HG03342 (cell line): ENCODE results near the gene PERM1.
"Not testable (repeated sequence)": the region's sequence is repeated elsewhere in the genome, so short reads cannot be mapped to it uniquely, and the experiment has no call there.

Experiments
- ATAC-seq: cut with Tn5 transposase; IDR thresholded peaks from one replicate; pipeline ENCODE4 v1.9.1; 2021; ENCODE audit warnings: mild to moderate bottlenecking, moderate library complexity; ENCODE audit not compliant: unreplicated experiment

Gene PERM1, protein sequence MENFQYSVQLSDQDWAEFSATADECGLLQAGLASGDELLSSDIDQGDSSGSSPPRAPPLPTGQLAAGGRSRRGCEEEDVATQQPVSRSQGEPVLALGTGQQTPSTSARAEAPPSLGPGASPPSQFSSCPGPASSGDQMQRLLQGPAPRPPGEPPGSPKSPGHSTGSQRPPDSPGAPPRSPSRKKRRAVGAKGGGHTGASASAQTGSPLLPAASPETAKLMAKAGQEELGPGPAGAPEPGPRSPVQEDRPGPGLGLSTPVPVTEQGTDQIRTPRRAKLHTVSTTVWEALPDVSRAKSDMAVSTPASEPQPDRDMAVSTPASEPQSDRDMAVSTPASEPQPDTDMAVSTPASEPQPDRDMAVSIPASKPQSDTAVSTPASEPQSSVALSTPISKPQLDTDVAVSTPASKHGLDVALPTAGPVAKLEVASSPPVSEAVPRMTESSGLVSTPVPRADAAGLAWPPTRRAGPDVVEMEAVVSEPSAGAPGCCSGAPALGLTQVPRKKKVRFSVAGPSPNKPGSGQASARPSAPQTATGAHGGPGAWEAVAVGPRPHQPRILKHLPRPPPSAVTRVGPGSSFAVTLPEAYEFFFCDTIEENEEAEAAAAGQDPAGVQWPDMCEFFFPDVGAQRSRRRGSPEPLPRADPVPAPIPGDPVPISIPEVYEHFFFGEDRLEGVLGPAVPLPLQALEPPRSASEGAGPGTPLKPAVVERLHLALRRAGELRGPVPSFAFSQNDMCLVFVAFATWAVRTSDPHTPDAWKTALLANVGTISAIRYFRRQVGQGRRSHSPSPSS

DNA sequence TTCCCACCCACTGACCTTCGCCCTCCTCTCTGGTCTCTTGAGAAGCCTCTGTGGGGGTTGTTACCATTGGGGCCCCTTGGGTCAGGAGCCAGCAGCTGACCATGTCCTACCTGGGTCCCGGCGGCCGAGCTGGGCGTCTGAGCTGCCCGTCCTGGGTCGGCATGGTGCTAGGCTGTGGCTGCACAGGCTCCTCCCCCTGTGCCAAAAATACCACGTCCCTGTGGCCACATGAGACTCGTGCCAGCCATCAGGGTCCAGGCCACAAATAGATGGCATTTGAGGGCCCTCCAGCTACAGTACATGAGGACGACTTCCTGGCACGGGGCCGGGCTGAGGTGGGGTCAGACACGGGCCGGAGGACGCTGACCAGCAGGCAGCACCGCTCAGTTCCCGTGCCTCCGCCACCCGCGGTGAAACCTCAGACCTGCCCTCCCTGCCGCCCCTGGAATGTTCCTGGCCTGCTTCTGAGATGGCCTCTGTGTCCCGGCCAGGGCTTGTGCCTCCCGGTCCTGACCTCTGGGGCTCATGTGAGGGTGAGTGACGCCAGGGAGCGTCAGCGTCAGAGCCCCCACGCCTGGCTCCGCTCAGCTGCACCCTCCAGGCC, at the start of gene PERM1:
TSS of gene PERM1 (minus strand) at position 139 of the 604 bp plus-strand sequence. CDS start 1,064 bp downstream, outside the sequence.
- ATAC-seq = no peak

DNA sequence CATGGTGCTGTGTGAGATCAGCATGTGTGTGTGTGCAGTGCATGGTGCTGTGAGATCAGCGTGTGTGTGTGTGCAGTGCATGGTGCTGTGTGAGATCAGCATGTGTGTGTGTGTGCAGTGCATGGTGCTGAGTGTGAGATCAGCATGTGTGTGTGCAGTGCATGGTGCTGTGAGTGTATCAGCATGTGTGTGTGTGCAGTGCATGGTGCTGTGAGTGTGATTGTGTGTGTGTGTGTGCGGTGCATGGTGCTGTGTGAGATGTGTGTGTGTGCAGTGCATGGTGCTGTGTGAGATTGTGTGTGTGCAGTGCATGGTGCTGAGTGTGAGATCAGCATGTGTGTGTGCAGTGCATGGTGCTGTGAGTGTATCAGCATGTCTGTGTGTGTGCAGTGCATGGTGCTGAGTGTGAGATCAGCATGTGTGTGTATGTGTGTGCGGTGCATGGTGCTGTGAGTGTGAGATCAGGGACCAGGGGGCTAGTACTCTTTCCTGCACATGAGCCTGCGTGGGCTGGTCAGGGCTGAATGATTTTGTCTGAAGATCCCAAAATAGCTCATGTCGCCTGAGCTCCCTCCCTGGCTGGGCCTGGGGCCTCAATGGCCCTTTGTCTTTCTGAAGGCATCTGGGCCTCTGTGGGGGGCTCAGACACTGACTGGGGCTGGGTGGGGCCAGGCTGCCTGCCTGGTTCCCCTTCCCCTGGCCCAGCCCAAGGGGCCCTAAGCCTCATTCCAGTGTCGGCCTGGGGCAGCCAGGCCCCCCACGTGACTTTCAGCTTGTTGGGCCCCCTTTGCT, 49.2 kb upstream of the PERM1 start:
- not testable (repeated sequence) for ATAC-seq

DNA sequence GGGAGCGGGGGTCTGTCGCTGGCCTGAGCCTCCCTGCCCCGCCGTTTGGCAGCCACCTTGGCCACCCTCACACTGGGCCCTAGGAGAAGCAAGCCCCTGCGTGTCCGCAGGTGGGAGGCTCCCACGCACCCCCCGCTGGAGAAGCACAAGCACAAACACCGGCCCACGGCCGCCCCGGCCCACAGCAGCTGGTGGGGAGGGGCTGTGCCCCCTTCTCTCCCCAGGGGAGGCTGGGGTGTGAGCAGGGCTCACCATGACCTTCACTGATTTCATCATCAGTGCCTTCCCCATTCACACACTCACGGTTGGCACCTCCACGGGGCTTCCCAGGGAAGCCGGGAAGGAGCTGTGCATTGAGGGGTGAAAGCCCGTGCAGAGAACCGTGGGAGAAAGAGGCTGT, 45.9 kb upstream of the PERM1 start:
- no peak for ATAC-seq

DNA sequence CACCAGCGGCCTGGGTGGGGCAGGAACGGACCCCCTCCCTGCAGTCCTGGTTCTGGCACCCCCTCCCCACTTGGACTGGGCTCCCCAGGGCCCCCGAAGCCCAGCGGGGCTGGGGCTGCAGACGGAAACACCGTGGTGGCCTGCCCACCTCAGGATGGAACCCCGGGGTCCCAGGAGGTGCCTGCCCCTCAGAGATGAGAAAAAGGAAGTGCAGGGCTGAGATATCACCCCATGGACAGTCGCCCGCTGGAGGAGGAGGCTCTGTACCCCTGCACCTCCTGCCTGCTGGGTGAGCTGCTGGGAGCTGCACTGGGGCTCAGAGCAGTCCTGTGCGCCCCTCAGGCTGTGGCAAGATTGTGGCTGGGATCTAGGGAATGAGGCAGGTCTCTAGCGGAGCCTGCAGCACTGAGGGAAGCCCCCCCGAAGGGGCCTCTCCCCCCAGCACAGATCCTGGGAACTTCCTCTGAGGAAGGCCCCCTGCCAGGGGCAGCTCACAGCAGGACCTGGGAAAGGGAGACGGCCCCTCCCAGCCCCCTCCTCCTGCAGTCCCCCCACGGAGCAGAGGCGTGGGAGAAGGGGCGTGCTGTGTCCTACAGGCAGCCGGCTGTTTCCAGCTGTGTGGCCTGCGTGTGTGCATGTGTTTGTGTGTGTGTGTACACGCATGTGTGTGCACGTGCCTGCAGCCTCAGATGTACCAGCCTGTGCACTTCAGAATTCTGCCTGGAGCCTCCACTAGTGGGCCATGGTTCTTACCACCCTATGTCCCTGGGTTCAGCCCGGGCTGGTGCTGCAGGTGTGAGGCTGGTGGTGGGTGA, 44.9 kb upstream of the PERM1 start:
- ATAC-seq = no peak

DNA sequence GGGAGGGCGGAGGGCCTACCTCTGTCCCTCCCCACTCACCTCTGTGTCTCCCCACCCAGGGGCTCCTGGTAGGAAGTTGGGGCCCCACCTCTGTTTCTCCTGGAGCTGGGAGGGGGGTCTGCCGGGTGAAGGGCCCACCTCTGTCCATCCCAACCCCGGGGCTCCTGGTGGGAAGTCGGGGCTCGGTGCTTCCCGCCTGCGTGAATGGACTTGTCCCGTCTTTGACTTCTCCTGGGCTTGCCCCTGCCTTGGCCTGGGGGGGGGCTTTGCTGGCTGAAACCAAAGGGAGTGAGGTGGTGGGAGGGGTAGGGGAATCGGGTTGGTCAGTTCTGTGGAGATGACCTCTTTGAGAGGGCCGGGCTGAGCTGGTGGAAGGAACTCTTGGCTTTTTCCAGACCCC, 43.8 kb upstream of the PERM1 start:
- no peak for ATAC-seq

DNA sequence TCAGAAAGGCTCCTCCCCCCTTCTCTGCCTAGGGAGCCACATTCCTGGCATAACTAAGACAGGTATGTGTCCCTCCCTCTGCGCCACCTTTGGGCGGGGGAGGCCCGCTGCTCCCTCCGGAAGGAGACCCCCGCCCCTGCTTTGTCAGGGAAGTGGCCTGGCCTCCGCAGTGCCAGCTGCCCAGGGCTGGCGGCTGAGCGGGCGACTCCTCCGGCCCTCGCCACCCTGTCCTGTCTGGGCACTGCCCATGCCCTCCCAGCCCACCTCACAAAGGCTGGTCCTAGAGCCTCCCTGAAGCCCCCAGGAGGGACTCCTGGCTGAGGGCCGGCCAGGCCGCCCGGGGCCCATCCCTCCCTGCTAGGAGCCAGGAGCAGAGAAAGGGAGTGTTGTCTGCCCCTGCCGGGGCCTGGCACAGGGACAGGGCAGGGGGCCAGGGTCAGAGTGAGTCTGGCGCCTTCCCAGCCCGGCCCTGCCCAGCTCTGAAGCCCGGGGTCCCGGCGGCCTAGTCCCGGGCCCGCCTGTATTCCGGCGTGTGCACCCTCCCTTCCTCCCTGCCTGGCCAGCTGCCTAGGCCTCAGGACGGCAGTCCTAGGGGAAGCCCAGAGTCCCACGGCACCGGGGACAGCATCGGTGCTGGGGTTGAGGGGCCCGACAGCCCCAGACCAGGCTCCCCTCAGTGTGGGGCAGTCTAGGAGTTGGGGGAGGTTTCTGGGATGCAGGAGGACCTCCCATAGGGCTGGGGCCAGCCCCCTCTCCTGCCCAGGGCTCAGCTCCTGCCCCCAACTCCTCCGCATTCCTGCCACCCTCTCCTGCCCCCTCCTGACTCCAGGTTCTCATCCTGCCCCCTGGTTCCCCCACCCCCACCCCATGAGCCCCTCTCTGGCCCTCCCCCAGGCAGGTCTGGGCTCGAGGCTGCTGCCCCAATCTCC, 43.1 kb upstream of the PERM1 start:
- ATAC-seq = no peak

DNA sequence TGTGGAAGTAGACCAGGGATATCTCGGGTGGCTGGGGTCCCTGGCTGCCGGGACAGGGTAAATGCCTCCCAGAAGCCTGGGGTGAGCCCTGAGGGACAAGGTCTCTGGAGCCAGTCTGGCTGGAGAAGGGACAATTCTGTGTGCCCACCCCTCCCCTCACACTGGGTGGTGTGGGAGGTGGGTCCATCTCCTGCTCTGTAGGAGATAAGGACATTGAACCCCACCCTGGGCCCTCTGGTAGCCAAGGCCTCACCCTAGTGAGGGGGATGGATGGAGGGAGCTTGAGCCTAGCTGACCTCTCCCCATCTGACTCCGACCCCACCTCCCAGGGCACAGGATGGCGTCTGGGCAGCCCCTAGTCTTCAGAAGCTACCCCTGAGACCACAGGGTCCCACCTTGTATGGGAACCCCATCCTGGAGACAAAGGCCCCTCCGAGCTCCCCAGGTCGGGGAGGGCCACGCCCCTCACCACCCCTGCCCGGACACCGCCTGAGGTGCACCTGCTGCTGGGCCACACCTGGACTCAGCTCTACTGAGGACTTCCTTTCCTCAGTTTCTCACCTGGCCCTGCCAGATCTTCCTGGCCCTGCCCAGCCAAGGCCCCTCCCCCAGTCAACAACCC, 42.4 kb upstream of the PERM1 start:
- ATAC-seq = no peak

DNA sequence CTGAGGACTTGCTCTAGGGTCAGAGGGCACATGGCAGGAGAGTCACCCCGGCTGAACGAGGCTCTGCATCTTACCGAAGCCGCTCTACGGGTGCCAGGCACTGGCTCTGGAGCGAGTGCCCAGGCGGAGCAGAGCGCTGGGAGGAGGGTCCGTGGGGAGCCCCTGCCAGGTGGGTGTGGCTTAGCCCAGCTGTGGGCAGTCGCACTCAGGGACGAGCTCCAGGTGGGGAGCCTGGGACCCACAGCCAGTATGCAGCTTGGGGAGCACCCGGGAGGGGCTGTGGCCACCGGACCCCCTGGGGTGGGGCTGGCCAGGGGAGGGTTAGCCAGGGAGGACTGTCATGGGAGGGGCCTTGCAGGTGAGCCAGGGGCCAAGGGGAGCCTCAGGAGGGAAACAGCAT, 41.8 kb upstream of the PERM1 start:
- ATAC-seq = no peak

DNA sequence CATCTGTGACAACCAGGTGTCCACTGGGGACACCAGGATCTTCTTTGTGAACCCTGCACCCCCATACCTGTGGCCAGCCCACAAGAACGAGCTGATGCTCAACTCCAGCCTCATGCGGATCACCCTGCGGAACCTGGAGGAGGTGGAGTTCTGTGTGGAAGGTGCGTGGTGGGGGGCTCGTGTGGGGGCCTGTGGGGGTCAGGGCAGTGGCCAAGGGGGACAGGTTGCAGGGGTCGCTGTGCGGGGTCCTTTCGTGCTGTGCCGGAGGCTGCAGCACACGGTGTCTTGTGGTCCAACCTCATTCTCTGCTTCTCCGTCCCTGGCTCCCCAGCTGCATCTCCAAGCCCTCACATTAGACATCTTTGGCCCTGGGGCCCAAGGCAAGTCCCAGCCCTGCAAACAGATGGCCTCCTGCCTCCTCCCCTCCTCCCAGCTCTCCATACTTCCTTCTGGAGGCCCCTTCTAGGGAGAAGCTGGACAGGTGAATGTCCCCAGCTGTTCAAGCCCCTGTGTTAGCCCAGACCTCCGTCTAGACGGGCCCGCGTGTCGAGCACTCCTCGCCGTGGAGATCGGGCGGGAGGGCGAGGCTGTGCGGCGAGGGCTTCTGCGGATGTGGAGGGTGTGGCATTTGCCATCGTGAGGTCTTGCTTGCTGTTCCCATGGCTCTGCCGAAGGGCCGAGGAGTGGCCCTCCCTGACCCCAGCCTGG, 40.6 kb upstream of the PERM1 start:
- ATAC-seq = no peak

DNA sequence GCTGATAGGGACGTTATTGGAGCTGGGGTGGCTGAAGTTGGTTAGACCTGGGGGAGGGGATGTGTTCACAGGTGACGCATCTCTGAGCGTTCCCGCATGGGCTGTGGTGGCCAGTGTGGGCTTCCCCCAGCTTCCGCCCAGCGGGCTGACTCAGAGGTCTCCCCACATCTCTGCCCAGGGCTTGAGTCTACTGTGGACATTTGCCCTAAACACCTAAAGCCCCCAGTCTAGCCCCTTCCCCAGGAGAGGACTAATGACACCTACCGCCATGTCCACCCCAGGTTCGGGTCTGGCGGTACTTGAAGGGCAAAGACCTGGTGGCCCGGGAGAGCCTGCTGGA, 40.0 kb upstream of the PERM1 start:
- no peak for ATAC-seq

DNA sequence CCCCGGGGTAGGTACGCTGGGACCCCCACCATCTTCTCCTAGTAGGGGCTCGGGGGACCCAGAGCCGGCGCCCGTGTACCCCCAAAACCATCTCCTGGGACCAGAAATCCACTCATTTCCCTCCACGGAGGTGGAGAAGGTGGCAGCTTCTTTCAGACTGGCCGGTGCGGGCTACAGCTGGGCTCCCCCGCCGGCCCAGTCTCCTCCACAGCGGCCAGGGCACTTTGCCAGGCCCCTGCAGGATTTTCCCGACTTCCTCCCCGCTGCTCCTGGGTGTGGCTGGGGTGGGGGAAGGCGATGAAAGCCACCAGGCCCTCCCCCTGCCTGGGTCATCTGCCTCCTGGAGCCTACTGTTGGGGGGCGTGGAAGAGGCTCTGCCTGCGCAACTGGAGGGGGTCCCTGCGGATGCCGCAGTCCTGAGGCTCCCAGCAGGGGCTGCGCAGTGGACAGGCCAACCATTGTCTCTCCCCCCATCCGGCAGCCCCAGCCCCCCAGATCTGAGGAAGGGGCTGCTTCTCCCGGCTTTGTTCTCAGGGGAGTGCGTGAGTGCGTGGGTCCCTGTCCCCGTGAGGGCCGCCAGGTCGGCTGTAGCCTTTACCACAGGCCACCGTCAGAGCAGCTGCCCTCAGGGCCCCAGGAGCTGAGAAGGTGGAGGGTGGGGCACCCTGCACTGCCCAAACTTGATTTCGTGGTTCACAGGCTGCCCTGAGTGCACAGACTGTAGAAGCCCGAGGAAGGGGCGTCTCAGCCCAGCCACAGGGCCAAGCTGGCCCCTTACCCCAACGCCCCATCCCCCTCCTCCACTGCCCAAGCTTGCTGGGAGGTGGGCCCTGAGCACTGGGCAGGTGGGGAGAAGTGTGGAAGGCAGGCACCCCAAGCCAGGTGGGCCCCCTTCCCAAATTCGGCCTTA, 39.4 kb upstream of the PERM1 start:
- no peak for ATAC-seq

DNA sequence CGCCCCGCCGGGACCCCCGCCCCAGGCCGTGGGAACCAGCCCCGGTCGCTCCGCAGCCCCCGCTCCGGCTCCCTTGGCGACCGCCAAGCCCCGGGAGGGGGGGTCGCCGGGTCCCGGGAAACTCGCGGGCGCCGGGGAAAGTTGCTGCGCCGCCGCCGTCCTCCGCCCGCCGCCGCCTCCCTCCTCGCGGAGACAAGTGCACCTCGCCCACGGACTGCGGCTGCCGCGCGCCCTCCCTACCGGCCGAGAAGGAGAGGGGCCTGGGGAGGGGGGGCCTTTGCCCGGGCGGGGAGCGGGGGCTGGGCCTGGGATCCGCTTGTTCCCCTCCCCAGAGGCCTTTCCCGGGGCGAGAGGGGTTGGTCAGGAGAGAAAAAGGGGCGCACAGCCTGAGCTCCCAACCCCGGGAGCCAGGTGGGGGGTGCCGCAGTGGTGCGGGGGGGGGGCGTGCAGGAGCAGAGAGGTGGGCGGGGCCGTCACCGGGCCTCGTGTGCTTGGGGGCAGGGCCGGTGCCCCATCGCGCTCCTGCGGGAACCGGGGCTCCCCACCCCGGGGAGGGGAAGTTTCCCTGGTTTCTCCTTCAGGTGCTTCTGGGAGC, 38.6 kb upstream of the PERM1 start:
- ATAC-seq = peak; percentile 3

DNA sequence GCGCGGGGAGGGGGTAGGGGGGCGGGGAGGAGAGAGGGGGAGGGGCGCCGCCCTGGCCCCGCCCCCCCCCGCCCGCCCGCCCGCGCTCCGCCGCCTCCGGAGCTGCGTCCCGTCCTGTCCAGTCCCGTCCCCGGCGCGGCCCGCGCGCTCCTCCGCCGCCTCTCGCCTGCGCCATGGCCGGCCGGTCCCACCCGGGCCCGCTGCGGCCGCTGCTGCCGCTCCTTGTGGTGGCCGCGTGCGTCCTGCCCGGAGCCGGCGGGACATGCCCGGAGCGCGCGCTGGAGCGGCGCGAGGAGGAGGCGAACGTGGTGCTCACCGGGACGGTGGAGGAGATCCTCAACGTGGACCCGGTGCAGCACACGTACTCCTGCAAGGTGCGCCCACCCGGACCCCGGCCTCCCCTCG, 38.1 kb upstream of the PERM1 start, which contains the start of gene AGRN:
TSS of gene AGRN (plus strand) at position 121 of the 405 bp plus-strand sequence. CDS start at position 174, 53 bp downstream.
- ATAC-seq = peak; percentile 21

DNA sequence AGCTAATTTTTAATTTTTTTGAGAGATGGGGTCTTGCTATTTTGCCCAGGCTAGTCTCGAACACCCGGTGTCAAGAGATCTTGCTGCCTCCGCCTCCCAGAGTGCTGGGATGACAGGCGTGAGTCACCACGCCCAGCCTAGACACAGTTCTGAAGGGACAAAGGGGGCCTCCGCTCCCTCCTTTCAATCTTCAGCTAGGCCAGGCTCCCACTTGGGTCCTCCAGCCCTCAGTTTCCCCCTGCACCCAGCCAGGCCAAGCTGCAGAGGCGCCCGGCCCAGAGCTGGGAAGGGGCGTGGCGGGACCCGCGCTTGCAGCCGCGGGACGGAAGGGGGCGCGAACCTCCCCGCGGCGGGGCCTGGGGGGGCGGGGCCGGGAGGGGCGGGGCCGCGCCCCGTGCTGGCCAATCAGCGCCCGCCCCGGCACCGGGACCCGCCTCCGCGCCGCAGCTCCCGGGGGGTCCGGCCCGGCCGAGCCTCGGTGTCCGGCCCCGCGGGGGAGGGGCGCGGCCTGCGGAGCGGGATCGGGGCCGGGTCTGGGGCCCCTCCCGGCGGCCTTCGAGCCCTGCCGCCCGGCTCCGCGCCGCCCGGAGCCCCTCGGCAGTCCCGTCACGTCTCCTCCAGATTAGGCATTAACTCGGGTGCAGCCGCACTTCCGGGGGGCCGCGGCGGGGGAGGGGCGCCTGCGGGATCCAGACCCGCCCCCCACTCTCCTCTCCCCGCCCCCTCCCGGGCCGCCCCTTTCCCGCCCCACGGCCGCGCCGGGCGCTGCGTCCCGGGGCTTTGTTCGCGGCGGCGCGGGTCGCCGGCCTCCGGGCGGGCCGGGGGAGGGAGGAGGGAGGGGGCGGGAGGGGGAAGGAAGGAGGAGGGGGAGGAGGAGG, 37.5 kb upstream of the PERM1 start:
- peak; percentile 59 for ATAC-seq

DNA sequence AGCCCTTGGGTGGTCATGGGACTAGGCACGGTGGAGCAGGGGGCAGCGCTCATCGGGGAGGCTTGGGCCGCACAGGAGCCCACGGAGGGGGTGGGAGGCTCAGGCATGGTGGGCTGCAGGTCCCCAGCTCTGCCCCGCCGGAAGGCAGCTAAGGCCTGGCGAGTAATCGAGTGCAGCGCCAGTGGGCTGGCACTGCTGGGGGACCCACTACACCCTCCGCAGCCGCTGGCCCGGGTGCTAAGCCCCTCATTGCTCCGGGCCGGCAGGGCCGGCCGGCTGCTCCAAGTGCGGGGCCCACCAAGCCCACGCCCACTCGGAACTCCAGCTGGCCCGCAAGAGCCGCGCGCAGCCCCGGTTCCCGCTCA, 36.4 kb upstream of the PERM1 start:
- not testable (repeated sequence) for ATAC-seq
